EH (cell line): ENCODE measurements around the gene PDCD11.
A peak's percentile ranks its signal among the peaks of the same experiment; 100 is the strongest.
"Not testable (repeated sequence)": the region's sequence is repeated elsewhere in the genome, so short reads cannot be mapped to it uniquely, and the experiment has no call there.

Source experiments
- DNase-seq: peaks from one replicate; pipeline ENCODE4 v3.0.0-alpha.2; 2015; ENCODE audit warnings: low read depth

Gene PDCD11

GRCh38 chr10:103476046-103476768, 79.8 kb downstream of the PDCD11 start:
- DNase-seq: peak; percentile 23

DNA sequence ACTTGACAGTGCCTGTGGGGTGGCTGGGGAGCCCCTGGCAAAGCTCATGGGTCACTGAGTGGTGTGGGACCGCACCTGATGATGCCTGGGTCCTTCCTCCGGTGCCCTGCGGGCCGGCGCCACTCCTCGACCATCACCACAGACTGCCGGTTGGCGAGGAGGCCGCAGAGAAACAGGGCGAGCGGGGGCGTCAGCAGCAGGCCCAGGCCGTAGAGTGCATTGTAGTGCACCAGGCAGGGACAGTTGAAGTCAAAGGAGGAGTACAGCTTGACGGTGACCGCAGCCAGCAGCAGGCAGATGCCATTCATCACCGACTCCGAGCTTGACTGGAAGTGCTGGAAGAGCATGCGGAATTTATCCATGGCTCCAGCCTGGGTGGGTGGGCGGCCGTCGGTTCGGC, 82.2 kb downstream of the PDCD11 start:
- DNase-seq: no peak

DNA sequence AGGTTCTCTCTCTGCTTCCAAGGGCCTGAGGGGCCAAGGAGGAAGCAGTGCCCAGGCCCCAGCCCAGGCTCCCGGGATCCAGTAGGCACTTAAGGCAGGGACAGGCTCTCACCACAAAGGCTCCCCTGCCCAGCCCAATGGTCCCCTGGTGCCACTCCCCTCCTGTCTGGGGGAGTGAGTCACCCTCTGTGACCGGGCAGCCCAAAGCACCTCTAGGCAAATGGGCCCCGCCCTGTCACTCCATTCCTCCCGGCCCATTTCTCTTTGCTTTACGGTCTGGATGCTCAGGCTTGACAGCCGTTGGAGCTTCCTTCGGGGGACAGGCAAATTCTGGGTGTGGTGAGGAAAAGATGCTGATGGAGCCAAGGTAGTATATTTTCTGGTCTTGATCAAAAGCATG, 82.7 kb downstream of the PDCD11 start, which contains the start of gene CALHM3:
Gene CALHM3 (minus strand): TSS at position 106 of the 400 bp plus-strand sequence. CDS start 208 bp downstream, outside the sequence.
- DNase-seq: peak; percentile 54

DNA sequence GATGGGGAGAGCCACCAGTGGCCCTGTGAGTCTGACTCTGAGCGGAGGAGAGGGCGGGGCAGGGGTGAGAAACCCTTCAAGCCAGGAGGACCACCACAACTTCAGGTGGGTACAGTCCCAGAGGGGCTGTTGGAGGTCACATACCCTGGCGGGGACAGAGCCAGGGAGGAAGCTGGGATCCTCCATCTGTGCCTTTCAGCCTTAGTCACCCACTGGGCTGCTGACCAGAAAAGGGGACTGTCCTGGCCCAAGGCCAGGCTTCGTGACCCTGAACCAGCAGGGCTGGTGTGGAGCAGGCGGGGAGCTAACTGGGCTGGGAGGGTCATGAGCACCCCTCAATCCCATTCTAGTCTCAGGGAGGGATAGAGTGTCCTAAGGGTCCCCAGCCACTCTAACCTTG, 84.1 kb downstream of the PDCD11 start:
- peak; percentile 68 for DNase-seq

DNA sequence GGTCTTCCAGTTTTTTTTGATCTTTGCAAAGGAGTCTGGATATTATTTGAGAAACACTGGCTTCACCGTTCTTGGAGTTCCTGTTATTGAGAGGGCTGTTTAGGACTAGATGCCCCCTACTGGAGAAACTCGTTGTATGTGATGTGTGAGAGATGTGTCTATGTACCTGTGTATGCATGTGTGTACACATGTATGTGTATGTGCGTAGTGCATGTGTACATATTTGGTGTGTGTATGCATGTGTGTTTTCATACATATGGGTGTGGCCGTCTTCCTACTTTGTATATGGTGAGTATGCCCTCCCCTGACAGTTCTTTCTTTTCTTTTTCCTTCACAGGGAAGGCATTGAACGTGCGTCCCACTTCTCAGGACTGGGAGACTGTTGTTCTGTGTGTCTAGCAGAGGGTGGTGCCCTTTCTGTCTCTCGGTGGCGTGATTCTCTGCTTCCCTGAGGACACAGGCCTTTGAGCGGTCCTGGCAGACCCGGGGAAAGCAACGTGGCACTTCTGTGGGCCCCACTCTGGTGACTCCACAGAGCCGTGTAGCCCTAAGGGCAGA, 85.6 kb downstream of the PDCD11 start:
- peak; percentile 74 for DNase-seq

DNA sequence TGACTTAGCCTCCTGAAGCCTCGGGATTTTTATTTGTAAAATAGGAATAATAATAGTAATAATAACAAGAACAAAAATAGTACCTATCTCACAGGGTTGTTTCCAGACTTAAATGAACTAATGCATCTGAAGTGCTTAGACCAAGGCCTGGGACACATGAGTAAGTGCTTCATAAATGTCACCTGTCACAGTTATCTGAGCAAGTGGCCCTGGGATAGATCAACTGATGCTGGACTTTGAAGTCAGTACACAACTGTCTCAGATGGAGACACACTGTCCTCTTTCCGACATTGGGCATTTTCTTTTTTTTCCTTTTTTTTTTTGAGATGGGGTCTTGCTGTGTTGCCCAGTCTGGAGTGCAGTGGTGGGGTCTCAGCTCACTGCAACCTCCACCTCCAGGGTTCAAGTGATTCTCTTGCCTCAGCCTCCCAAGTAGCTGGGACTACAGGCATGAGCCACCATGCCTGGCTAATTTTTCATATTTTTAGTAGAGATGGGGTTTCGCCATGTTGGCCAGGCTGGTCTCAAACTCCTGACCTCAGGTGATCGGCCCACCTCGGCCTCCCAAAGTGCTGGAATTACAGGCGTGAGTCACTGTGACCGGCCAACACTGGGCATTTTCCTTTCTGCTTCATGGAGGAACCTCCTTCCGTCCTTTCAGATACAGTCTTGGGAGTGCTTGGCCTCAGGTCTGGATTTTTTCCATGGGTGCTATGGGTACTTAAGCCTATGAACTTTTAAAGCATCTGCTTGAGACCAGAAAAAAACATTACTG, 90.4 kb downstream of the PDCD11 start:
- DNase-seq: not testable (repeated sequence)

GRCh38 chr10:103487410-103487708, 90.9 kb downstream of the PDCD11 start:
- DNase-seq: no peak

DNA sequence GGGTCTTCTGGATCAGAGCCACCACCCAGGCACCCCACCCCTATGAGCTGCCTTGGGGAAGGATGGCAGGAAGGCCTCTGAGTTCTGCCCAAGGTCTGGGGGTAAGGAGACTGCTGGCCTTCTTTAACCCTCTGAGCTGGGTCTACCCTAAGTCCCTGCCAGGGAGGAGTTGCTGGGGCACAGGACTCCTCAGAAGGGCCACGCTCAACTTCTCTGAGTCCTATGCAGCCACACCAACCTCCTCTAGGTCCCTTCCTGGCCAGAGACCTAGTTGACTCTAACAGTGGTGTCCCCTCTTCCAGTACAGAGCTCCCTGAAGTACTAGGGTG, 94.5 kb downstream of the PDCD11 start:
- no peak for DNase-seq

DNA sequence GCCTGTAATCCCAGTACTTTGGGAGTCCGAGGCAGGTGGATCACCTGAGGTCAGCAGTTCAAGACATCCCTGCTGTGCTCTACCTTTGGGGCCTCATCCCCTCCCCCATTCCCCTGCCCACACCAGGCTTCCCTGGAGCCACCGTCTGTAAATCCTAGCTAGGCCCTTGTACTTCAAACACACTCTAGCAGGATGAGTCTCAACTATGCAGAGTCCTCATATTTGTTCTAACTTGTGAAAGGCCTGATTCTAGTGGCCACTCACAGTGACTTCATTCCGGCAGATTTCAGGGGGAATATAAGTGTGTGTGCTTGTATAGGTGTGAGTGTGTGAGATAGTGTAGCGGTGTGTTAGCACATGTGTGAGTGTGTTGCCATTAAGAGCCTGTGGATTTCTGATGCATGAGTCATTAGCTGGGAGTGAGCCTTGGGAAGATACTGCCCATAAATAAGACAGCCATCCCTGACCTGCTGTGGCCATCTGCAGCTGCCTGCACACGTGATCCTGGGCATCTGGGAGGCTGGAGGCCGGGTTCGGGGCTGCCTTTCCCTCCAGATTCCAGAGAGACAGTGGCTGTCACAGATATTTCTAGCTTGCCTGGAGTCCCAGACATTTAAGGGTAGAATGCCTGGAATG, 95.4 kb downstream of the PDCD11 start:
- peak; percentile 98 for DNase-seq

- peak; percentile 10 for DNase-seq
These were observed 96.3 kb downstream of the PDCD11 start for GRCh38 chr10:103492655-103493261.

DNA sequence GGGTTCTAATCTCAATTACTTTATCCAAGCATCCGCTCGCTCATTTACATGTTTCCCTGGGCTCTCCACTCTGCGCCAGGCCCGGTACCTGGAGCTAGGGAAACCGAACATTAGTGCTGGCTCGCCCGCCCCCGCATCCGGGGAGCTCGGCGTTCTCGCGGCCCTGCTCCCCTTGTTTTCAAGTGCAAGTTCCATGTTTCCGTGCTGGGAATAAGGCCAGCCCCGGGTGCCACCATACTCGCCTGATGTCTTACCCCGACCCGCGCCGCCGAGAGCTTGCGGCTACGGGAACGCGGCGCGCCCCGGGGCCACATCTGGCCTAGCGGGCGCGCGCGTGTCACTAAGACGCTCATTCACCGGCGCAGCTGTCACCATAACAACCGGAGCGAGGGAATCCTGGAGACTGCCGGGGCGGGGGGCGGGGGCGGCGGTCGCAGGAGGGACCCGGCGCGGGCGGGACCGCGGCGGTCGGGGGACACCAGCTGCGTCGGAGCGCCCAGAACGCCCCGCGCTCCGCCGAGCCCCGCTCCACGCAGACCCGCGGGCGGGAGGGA, 97.0 kb downstream of the PDCD11 start, which contains the start of gene NEURL1:
Gene NEURL1 (plus strand): TSS at position 344 of the 554 bp plus-strand sequence. CDS start 683 bp downstream, outside the sequence.
- peak; percentile 21 for DNase-seq

- DNase-seq: peak; percentile 11
These were observed 97.8 kb downstream of the PDCD11 start for GRCh38 chr10:103493916-103494877.

GRCh38 chr10:103495321-103495720, 98.9 kb downstream of the PDCD11 start:
- DNase-seq: no peak
